ENCODE measurements around the gene NPC2.

- TF ChIP-seq EZH2 (IDR thresholded peaks at IDR 0.05; ENCODE audit: insufficient read depth, poor library complexity, severe bottlenecking) (no peak), EZH2phosphoT487 (IDR thresholded peaks at IDR 0.05; ENCODE audit: insufficient read depth, low read depth) (no peak)
These were observed 36.2 kb downstream of the NPC2 start for GRCh38 chr14:74456684-74457564.
